ENCODE measurements around the gene MGAM2. TPM values are rescaled to one million over a fixed set of nuclear protein-coding genes. Genes with fewer than 3 reads are reported as not detected.

MGAM2 gene
- total and polyA plus RNA-seq, 10 of the 15 experiments (the other 5 are each of a cell fraction or from before 2014, with no cell fraction given), result 0.01 to 0.16 (median 0.03) TPM; not detected in 6

GRCh38 chr7:142180426-142180825, 68.9 kb downstream of the MGAM2 start:
- Histone ChIP-seq H3K27me3 (replicated peaks in 1 of 2; ENCODE audit: control insufficient read depth in 2 of 2, insufficient read depth in 2 of 2, low read length in 1 of 2) (no peaks in the 10 kb centered on the region; a peak in 1 of 4 replicates), H4K20me1 (ENCODE audit: control insufficient read depth, insufficient read depth) (no peaks in the 10 kb centered on the region), H3K36me3 (ENCODE audit: control insufficient read depth in 2 of 2, insufficient read depth in 2 of 2, low read length in 1 of 2) (no peaks in the 10 kb centered on the region), H3K4me2 (ENCODE audit: control insufficient read depth, insufficient read depth) (no peak overlapping the region), H3K4me1 (ENCODE audit: control insufficient read depth, insufficient read depth, low read length) (no peaks in the 10 kb centered on the region), H3K9me3 (replicated peaks; ENCODE audit: control insufficient read depth, insufficient read depth, low read length) (no peaks in the 10 kb centered on the region), H3K27ac (ENCODE audit: control insufficient read depth, insufficient read depth) (no peak overlapping the region), H3K79me2 (ENCODE audit: control insufficient read depth, insufficient read depth, low read length) (no peaks in the 10 kb centered on the region), H2AFZ (ENCODE audit: control insufficient read depth, low read depth, low read length) (no peak overlapping the region), H3K9ac (ENCODE audit: control insufficient read depth, insufficient read depth, low read length) (no peak overlapping the region), H3K4me3 (no peak overlapping the region)
- no peak for TF ChIP-seq CREB1 (IDR thresholded peaks at IDR 0.05; ENCODE audit: low read depth)
- no peak for TF ChIP-seq ZBTB4 (CRISPR knock-in tag; IDR thresholded peaks at IDR 0.05)
- no peak for TF ChIP-seq ZZZ3 (IDR thresholded peaks at IDR 0.05; ENCODE audit: control insufficient read depth, insufficient read length, low read depth)
- no peak for TF ChIP-seq EP300 (IDR thresholded peaks at IDR 0.05; ENCODE audit: borderline replicate concordance in 1 of 2, control insufficient read depth in 1 of 2, low read depth in 2 of 2, low read length in 2 of 2)
- no peak for TF ChIP-seq CTCF (IDR thresholded peaks at IDR 0.05 in 2 of 3, conservative IDR thresholded peaks at IDR 0.05 in 1 of 3; ENCODE audit: control insufficient read depth in 2 of 3, extremely low read depth in 1 of 3, insufficient read depth in 1 of 3, low read depth in 3 of 3, low read length in 3 of 3)
- no peak for TF ChIP-seq SMC3 (IDR thresholded peaks at IDR 0.05; ENCODE audit: borderline replicate concordance, low read length)
- TF ChIP-seq HDAC2 (IDR thresholded peaks at IDR 0.05), result no peak
- no peak for FAIRE-seq
- BruUV-seq (replicated peaks), result no TSS peak
- intact Hi-C loops (cut with micrococcal nuclease; ENCODE audit: unreplicated experiment), result no loop called here
- ChIA-PET RAD21 (ENCODE audit: unreplicated experiment) (no interaction called here), SMC1A (ENCODE audit: uncharacterized antibody, unreplicated experiment) (no interaction called here), POLR2A (no interaction called here), CTCF (no interaction called here)
- in situ Hi-C loops (cut with MboI), result no loop called here
- WGBS (ENCODE audit: insufficient coverage, insufficient replicate concordance, low lambda C conversion rate, missing lambda C conversion rate), result 0% methylated on average over 1 of the region's 1 CpG
- no peak for DNase-seq (ENCODE audit: low read depth, low spot score)
- ATAC-seq, result no peak
